Mammary epithelial cell (primary cell): Measurements from ENCODE around the gene CT45A9.
"Not testable (repeated sequence)": the region's sequence is repeated elsewhere in the genome, so short reads cannot be mapped to it uniquely, and the experiment has no call there.

Experiments
- EZH2 ChIP-seq: IDR thresholded peaks from 2 replicates; pipeline ENCODE4 v1.6.1; 2012; ENCODE audit warnings: low read length, inconsistent platforms, borderline replicate concordance
- TF ChIP-seq, protein P1 (sequence below), 2 donors: IDR thresholded peaks in 1 of 2; conservative IDR thresholded peaks in 1 of 2; 2 replicates each; pipeline ENCODE4 v1.5.1; 2011 to 2012; ENCODE audit warnings: inconsistent platforms in 2 of 2, low read length in 2 of 2, mild to moderate bottlenecking in 2 of 2, control low read depth in 1 of 2, low read depth in 1 of 2; ENCODE audit not compliant: insufficient read depth in 1 of 2; ENCODE audit errors: extremely low read depth in 1 of 2

DNA sequence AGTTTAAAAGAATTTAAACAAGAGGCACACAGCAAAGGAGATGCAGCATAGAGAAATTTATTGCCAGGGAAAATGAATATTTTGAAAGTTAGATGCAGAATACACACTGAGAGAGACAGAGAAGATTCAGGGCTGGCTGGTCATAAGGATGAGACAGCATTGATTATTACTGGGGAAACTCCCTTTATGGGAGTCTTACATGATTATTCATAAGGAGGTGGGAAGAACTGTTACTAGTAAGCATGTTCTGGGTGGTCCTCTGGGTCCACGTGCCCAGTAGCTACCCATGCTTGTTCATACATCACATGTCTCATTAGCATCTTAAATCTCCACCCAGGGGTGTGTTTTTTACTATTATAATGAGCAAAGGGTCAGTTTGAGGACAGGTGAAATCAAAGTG lies 48.9 kb upstream of the CT45A9 start:
- TF ChIP-seq, protein P1, sequence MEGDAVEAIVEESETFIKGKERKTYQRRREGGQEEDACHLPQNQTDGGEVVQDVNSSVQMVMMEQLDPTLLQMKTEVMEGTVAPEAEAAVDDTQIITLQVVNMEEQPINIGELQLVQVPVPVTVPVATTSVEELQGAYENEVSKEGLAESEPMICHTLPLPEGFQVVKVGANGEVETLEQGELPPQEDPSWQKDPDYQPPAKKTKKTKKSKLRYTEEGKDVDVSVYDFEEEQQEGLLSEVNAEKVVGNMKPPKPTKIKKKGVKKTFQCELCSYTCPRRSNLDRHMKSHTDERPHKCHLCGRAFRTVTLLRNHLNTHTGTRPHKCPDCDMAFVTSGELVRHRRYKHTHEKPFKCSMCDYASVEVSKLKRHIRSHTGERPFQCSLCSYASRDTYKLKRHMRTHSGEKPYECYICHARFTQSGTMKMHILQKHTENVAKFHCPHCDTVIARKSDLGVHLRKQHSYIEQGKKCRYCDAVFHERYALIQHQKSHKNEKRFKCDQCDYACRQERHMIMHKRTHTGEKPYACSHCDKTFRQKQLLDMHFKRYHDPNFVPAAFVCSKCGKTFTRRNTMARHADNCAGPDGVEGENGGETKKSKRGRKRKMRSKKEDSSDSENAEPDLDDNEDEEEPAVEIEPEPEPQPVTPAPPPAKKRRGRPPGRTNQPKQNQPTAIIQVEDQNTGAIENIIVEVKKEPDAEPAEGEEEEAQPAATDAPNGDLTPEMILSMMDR (conservative IDR thresholded peaks at IDR 0.05 in 1 of 2, IDR thresholded peaks at IDR 0.05 in 1 of 2; ENCODE audit: extremely low read depth in 1 of 2, insufficient read depth in 1 of 2, low read depth in 1 of 2, low read length in 2 of 2): not testable (repeated sequence)
- TF ChIP-seq EZH2: not testable (repeated sequence)
